HUES64 (cell line): ENCODE measurements around the gene PSORS1C1.

Experiments
- H3K27ac ChIP-seq: 2 replicates; pipeline ENCODE4 v1.7.0; 2013; ENCODE audit warnings: low read depth, low read length, inconsistent platforms
- H3K27me3 ChIP-seq: 2 replicates; pipeline ENCODE4 v1.6.1; 2013; ENCODE audit warnings: mild to moderate bottlenecking, low read length; ENCODE audit not compliant: insufficient read depth
- H3K36me3 ChIP-seq: 2 replicates; pipeline ENCODE4 v1.6.1; 2013; ENCODE audit warnings: mild to moderate bottlenecking, low read length; ENCODE audit not compliant: insufficient read depth
- H3K4me1 ChIP-seq: 2 replicates; pipeline ENCODE4 v1.6.1; 2013; ENCODE audit warnings: mild to moderate bottlenecking, low read length, moderate library complexity; ENCODE audit not compliant: insufficient read depth
- H3K4me3 ChIP-seq: 2 replicates; pipeline ENCODE4 v1.5.1; 2013; ENCODE audit warnings: mild to moderate bottlenecking, low read length, moderate library complexity
- H3K9ac ChIP-seq: 2 replicates; pipeline ENCODE4 v1.6.1; 2013; ENCODE audit warnings: mild to moderate bottlenecking, low read depth, low read length
- H3K9me3 ChIP-seq: 2 replicates; pipeline ENCODE4 v1.6.1; 2013; ENCODE audit warnings: low read depth, low read length; ENCODE audit not compliant: insufficient read depth
- WGBS: fragments of 150-250, 120-280 bp; methylation state at CpG from one replicate; pipeline ENCODE4 v1.1.7; 2013; ENCODE audit warnings: missing lambda C conversion rate; 5-methylcytosine and 5-hydroxymethylcytosine counted together

The PSORS1C1 gene

GRCh38 chr6:31129130-31129529 lies 14.5 kb downstream of the PSORS1C1 start:
- 71% methylated on average over 4 of the region's 4 CpGs for WGBS
- no peaks in the 10 kb centered on the region for H3K27me3 ChIP-seq

GRCh38 chr6:31130751-31131150 lies 16.2 kb downstream of the PSORS1C1 start:
- WGBS: 91% methylated on average over 3 of the region's 3 CpGs
- Histone ChIP-seq H3K36me3 (no peaks in the 10 kb centered on the region), H3K27ac (no peak overlapping the region), H3K27me3 (no peaks in the 10 kb centered on the region), H3K4me3 (no peak overlapping the region), H3K9ac (no peak overlapping the region), H3K9me3 (no peaks in the 10 kb centered on the region), H3K4me1 (no peaks in the 10 kb centered on the region)

More at GRCh38 chr6:31129130-31129529, 14.5 kb downstream of the PSORS1C1 start:
- Histone ChIP-seq H3K27ac (no peak overlapping the region), H3K9me3 (no peaks in the 10 kb centered on the region), H3K36me3 (no peaks in the 10 kb centered on the region), H3K4me1 (peaks cover 7% of the 10 kb centered on the region; the same call in 1 of the 2 replicates), H3K4me3 (no peak overlapping the region), H3K9ac (no peak overlapping the region)

- H3K27me3 ChIP-seq: no peaks in the 10 kb centered on the region
- WGBS: 77% methylated on average over 3 of the region's 3 CpGs
- no peaks in the 10 kb centered on the region for H3K4me1 ChIP-seq
- no peak overlapping the region for H3K4me3 ChIP-seq
- no peak overlapping the region for H3K9ac ChIP-seq
- no peaks in the 10 kb centered on the region for H3K36me3 ChIP-seq
- no peak overlapping the region for H3K27ac ChIP-seq
- no peaks in the 10 kb centered on the region for H3K9me3 ChIP-seq
Observed at GRCh38 chr6:31131595-31131994, 17.0 kb downstream of the PSORS1C1 start.

- no peak overlapping the region for H3K9ac ChIP-seq
- 0 out of 2 replicates have a peak, but pooled peaks cover 3% of the 10 kb centered on the region for H3K4me1 ChIP-seq
- no peak overlapping the region for H3K4me3 ChIP-seq
- 68% methylated on average over 6 of the region's 6 CpGs for WGBS
- H3K36me3 ChIP-seq: no peaks in the 10 kb centered on the region
- no peaks in the 10 kb centered on the region for H3K27me3 ChIP-seq
- no peaks in the 10 kb centered on the region for H3K9me3 ChIP-seq
- H3K27ac ChIP-seq: no peak overlapping the region
Observed at GRCh38 chr6:31132806-31133205, 18.2 kb downstream of the PSORS1C1 start.

- 93% methylated on average over 10 of the region's 10 CpGs for WGBS
- Histone ChIP-seq H3K27me3 (no peaks in the 10 kb centered on the region), H3K9ac (no peak overlapping the region), H3K27ac (no peak overlapping the region), H3K4me3 (no peak overlapping the region), H3K4me1 (peaks cover 9% of the 10 kb centered on the region; the same call in 1 of the 2 replicates), H3K9me3 (no peaks in the 10 kb centered on the region), H3K36me3 (no peaks in the 10 kb centered on the region)
Observed at GRCh38 chr6:31135710-31136109, 21.1 kb downstream of the PSORS1C1 start.

GRCh38 chr6:31138982-31139381 lies 24.4 kb downstream of the PSORS1C1 start, which contains the start of gene PSORS1C2:
Gene PSORS1C2 (minus strand): TSS chr6:31139066. CDS start chr6:31139026, 40 bp downstream.
- WGBS: 88% methylated on average over 4 of the region's 4 CpGs
- Histone ChIP-seq H3K27me3 (no peaks in the 10 kb centered on the region), H3K36me3 (peaks cover 14% of the 10 kb centered on the region), H3K4me1 (peaks cover 17% of the 10 kb centered on the region; the same call in 1 of the 2 replicates), H3K9me3 (no peaks in the 10 kb centered on the region), H3K4me3 (no peak within 1 kb of the TSS), H3K27ac (no peak within 1 kb of the TSS; the same call in 1 of the 2 replicates), H3K9ac (no peak within 1 kb of the TSS)

GRCh38 chr6:31139599-31139998 lies 25.0 kb downstream of the PSORS1C1 start:
- 17% methylated on average over 4 of the region's 4 CpGs for WGBS
- Histone ChIP-seq H3K4me3 (no peak overlapping the region), H3K9ac (no peak overlapping the region), H3K27ac (no peak overlapping the region; the same call in 1 of the 2 replicates), H3K4me1 (peaks cover 17% of the 10 kb centered on the region; the same call in 1 of the 2 replicates), H3K9me3 (no peaks in the 10 kb centered on the region), H3K36me3 (peaks cover 20% of the 10 kb centered on the region), H3K27me3 (no peaks in the 10 kb centered on the region)

GRCh38 chr6:31140643-31141042 lies 26.0 kb downstream of the PSORS1C1 start:
- Histone ChIP-seq H3K27ac (no peak overlapping the region), H3K9ac (no peak overlapping the region), H3K9me3 (no peaks in the 10 kb centered on the region), H3K4me1 (peaks cover 17% of the 10 kb centered on the region; the same call in 1 of the 2 replicates), H3K27me3 (no peaks in the 10 kb centered on the region), H3K4me3 (no peak overlapping the region), H3K36me3 (peaks cover 30% of the 10 kb centered on the region)
- WGBS: 90% methylated on average over 15 of the region's 15 CpGs

GRCh38 chr6:31142361-31142761 lies 27.8 kb downstream of the PSORS1C1 start:
- no peak overlapping the region for H3K9ac ChIP-seq
- no peaks in the 10 kb centered on the region for H3K9me3 ChIP-seq
- peaks cover 41% of the 10 kb centered on the region for H3K36me3 ChIP-seq
- no peaks in the 10 kb centered on the region for H3K27me3 ChIP-seq
- H3K4me3 ChIP-seq: no peak overlapping the region
- H3K4me1 ChIP-seq: peaks cover 17% of the 10 kb centered on the region; the same call in 1 of the 2 replicates
- no peak overlapping the region for H3K27ac ChIP-seq
- 69% methylated on average over 2 of the region's 2 CpGs for whole genome bisulfite sequencing

- WGBS: 36% methylated on average over 11 of the region's 11 CpGs
- Histone ChIP-seq H3K36me3 (peaks cover 44% of the 10 kb centered on the region), H3K27me3 (no peaks in the 10 kb centered on the region), H3K9ac (no peak overlapping the region), H3K9me3 (no peaks in the 10 kb centered on the region), H3K27ac (no peak overlapping the region), H3K4me3 (no peak overlapping the region), H3K4me1 (peaks cover 14% of the 10 kb centered on the region; the same call in 1 of the 2 replicates)
Observed at GRCh38 chr6:31143148-31143547, 28.5 kb downstream of the PSORS1C1 start.

- H3K27me3 ChIP-seq: no peaks in the 10 kb centered on the region
- H3K4me3 ChIP-seq: no peak overlapping the region
- no peak overlapping the region for H3K27ac ChIP-seq
- 96% methylated on average over 18 of the region's 18 CpGs for WGBS
- H3K36me3 ChIP-seq: peaks cover 48% of the 10 kb centered on the region
- H3K4me1 ChIP-seq: peaks cover 10% of the 10 kb centered on the region; the same call in 1 of the 2 replicates
- H3K9me3 ChIP-seq: no peaks in the 10 kb centered on the region
- H3K9ac ChIP-seq: no peak overlapping the region
Observed at GRCh38 chr6:31144296-31144969, 29.8 kb downstream of the PSORS1C1 start.
